ENCODE results near the gene SIRPA. TPM values are rescaled to one million over a fixed set of nuclear protein-coding genes. Genes with fewer than 3 reads are reported as not detected.
"Not testable (repeated sequence)": the region's sequence is repeated elsewhere in the genome, so short reads cannot be mapped to it uniquely, and the experiment has no call there.

SIRPA gene
- total RNA-seq, 2 experiments from 2014 or later: 0.10 to 0.12 TPM

DNA sequence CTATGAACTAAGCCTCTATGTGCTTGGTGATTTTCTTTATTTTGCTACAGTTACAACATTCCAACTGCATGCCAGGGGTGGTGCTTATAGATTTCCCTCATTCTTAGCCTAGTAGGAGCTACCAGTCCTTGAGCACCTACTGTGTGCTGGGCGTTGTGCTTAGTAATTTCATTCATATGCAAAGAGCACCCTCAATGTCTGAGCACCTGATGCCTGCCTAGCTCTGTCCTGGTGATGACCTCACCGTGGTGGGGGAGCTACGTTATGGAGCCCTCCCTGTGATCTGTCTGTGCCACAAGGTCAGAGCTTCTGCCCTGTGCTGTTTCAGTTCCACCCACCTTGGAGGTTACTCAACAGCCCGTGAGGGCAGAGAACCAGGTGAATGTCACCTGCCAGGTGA, 26.8 kb downstream of the SIRPA start:
- H3K27ac Mint-ChIP-seq; H3K4me1 Mint-ChIP-seq (ENCODE audit: low read depth); DNase-seq; H3K27me3 Mint-ChIP-seq (ENCODE audit: low read depth); H3K4me3 Mint-ChIP-seq; H3K9me3 Mint-ChIP-seq; H3K36me3 Mint-ChIP-seq (ENCODE audit: low read depth); intact Hi-C loops (cut with micrococcal nuclease): not testable (repeated sequence)
- CTCF ChIA-PET: interaction anchor here (1.1 kb wide), 1 partner anchor 119 kb away, joined by 3 read pairs; no protein-coding TSS in a partner anchor

DNA sequence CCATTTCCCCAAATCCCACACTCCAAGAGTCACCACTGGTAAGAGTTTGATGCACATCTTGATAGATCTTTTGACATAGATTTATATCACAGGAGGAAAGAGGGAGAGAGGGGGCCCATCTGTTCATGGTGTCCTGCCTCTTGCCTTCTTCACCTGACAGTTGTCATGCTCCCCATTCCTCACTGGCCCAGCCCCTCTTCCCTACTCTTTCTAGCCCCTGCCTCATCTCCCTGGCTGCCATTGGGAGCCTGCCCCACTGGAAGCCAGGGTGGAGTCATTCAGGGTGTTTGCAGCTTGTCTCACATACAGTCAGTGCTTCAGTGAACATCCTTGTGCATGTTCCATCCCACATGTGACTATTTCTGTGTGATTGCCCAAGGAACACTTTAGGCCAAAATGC, 27.6 kb downstream of the SIRPA start:
- Mint-ChIP-seq H3K4me1 (ENCODE audit: low read depth) (no peaks in the 10 kb centered on the region), H3K9me3 (no peaks in the 10 kb centered on the region), H3K27ac (no peak overlapping the region), H3K36me3 (ENCODE audit: low read depth) (no peaks in the 10 kb centered on the region), H3K4me3 (no peak overlapping the region), H3K27me3 (ENCODE audit: low read depth) (no peaks in the 10 kb centered on the region)
- no peak for DNase-seq
- intact Hi-C loops (cut with micrococcal nuclease): no loop called here
- CTCF ChIA-PET: interaction anchor here (1.1 kb wide), 1 partner anchor 120 kb away, joined by 3 read pairs; no protein-coding TSS in a partner anchor

DNA sequence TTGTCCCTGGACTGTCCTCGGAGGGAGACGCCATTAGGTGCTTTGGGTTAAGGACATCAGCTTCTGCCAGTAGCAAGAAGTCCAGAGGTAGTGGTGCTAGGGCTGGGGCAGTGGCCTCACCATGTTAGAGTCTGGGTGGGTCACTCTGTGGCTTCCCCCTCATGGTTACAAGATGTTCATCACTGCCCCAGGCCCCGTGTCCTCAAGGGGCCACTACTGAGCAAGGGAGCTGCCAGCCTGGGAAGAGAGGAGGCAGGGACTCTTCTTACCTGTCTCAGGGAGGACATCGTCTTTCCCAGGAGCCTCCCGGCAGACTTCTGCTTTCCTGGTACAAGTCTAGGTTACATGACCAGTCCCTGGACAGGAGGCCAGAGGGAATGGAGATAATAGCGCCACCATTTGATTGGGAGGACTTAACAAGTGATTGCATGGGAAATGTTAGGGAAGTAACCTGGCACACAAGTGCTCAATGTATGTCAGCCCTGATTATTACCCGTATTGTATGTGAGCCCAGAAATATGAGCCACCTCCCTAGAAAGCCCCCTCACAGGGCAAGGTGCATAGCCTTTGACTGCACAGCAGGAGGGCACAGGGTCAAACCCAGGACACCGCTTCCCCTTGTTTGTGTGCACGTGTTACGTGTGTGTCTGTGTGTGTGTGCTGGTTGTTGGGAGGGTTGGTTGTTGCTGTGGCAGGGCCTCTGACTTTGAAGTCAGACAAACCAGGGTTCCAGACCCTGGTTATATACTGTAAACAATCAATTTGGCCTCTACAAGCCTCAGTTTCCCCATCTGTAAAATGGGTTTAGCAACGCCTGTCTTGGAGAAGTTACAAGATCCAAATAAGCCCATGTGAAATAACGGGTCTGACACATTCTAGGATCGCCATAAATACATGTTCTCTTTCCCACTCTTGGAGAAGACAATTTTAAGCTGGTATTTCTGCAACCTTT, 30.0 kb downstream of the SIRPA start:
- Mint-ChIP-seq H3K4me3 (no peak overlapping the region), H3K27ac (no peak overlapping the region), H3K27me3 (ENCODE audit: low read depth) (peaks cover 3% of the 10 kb centered on the region), H3K9me3 (no peaks in the 10 kb centered on the region), H3K4me1 (ENCODE audit: low read depth) (no peaks in the 10 kb centered on the region), H3K36me3 (ENCODE audit: low read depth) (no peaks in the 10 kb centered on the region)
- DNase-seq: no peak
- intact Hi-C loops (cut with micrococcal nuclease): no loop called here
- CTCF ChIA-PET: no interaction called here

DNA sequence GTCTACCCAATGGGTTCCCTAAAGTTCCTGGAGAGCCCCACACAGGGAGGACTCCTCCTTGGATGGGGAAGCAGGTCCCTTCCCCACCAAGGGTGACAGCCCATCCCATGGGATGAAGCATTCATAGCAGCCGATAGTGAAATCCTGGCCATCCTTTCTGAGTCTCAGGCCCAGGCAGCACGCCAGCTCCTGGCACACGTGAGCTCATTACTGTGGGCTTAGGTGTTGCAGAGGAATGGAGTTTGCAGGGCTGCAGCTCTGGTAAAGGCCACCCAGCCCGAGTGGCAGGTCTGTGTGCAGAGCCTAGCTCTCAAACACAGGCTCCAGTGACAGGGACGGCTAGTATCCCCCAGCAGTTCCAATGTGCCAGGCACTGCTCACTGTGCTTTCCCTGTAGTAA, 31.0 kb downstream of the SIRPA start:
- DNase-seq: no peak
- peaks cover 4% of the 10 kb centered on the region for H3K27me3 Mint-ChIP-seq (ENCODE audit: low read depth)
- intact Hi-C loops (cut with micrococcal nuclease): no loop called here
- no peaks in the 10 kb centered on the region for H3K36me3 Mint-ChIP-seq (ENCODE audit: low read depth)
- H3K9me3 Mint-ChIP-seq: no peaks in the 10 kb centered on the region
- CTCF ChIA-PET: no interaction called here
- no peak overlapping the region for H3K4me3 Mint-ChIP-seq
- no peaks in the 10 kb centered on the region for H3K4me1 Mint-ChIP-seq (ENCODE audit: low read depth)
- no peak overlapping the region for H3K27ac Mint-ChIP-seq

DNA sequence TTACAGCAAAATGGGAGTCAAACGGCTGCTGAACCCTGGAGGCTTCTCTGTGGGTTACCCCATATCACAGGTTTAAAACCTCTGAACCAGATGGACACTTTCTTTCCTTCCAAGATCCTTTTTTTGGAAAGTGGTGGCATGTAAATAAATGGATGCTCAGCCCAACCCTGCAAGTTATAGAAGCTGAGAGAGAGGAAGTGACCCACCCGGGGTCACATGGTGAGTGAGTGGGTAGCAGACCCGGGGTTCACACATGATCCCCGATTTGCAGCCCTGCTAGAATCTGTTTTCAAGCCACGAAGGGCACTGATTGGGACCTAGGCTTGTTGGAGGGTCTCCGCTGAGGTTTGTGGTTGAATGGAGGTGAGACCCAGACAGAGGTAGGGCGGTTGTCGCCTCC, 32.0 kb downstream of the SIRPA start:
- no peaks in the 10 kb centered on the region for H3K4me1 Mint-ChIP-seq (ENCODE audit: low read depth)
- H3K27me3 Mint-ChIP-seq (ENCODE audit: low read depth): peaks cover 8% of the 10 kb centered on the region
- H3K36me3 Mint-ChIP-seq (ENCODE audit: low read depth): no peaks in the 10 kb centered on the region
- H3K27ac Mint-ChIP-seq: no peak overlapping the region
- H3K4me3 Mint-ChIP-seq: no peak overlapping the region
- CTCF ChIA-PET: no interaction called here
- H3K9me3 Mint-ChIP-seq: no peaks in the 10 kb centered on the region
- DNase-seq: no peak
- intact Hi-C loops (cut with micrococcal nuclease): no loop called here

DNA sequence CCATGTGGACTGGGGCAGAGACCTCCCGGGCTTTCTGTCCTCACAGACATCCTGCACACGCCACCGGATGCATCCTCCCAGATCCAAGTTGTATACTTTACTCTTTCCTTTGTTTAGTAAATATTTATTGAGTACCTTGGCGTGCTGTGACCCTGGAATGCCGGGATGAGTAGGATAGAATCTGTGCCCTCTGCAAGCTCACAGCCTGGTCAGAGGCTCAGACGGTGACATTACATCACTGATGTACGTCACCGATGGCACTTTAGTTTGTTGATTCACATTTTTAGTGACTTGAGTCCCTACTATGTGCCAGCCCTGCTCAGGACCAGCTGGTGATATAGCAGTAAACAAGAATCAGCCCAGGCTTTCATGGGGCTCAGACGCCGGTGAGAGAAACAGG, 32.9 kb downstream of the SIRPA start:
- H3K4me1 Mint-ChIP-seq (ENCODE audit: low read depth): no peaks in the 10 kb centered on the region
- H3K9me3 Mint-ChIP-seq: no peaks in the 10 kb centered on the region
- intact Hi-C loops (cut with micrococcal nuclease): no loop called here
- CTCF ChIA-PET: no interaction called here
- no peak for DNase-seq
- H3K27ac Mint-ChIP-seq: no peak overlapping the region
- H3K27me3 Mint-ChIP-seq (ENCODE audit: low read depth): peaks cover 14% of the 10 kb centered on the region
- no peak overlapping the region for H3K4me3 Mint-ChIP-seq
- no peaks in the 10 kb centered on the region for H3K36me3 Mint-ChIP-seq (ENCODE audit: low read depth)

DNA sequence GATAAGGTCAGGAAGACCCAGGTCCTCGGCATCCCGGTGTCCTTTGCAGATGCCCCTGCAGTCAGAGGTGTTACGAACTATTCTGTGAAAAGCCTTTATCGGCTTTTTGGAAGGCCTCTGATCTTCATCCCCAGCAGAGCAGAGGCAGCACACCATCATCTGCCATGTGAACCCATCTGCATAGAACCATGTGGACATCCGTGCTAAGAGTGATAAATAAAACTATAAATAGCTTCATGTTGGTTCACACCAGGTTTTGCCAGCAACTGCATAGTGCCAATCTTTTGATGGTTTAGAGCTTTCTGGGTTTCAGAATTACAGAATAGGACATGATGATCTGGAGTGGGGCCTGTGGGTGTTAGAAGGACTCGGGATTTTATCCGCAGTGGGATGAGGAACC, 33.6 kb downstream of the SIRPA start:
- Mint-ChIP-seq H3K4me1 (ENCODE audit: low read depth) (no peaks in the 10 kb centered on the region), H3K9me3 (no peaks in the 10 kb centered on the region), H3K4me3 (no peak overlapping the region), H3K27ac (no peak overlapping the region), H3K27me3 (ENCODE audit: low read depth) (peaks cover 14% of the 10 kb centered on the region), H3K36me3 (ENCODE audit: low read depth) (no peaks in the 10 kb centered on the region)
- no peak for DNase-seq
- intact Hi-C loops (cut with micrococcal nuclease): no loop called here
- CTCF ChIA-PET: no interaction called here

DNA sequence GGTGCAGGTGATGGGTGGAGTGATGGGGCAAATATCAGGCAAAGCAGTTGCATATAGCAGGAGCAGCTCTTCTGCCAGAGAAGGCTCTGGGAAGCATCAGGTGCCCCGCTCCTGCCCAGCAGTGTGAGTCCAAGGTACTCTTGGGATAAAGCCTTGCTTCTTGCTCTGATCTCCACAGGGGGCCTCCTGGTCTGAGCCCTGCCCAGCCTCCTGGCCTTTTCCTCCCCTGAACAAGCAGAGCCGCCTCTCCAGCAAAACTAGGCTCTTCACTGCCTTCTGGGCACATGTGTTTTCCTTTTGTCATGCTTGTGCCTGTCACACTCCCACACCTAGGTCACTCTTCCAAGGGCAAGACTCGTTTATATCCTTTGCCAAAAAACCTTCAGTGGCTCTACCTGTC, 34.3 kb downstream of the SIRPA start:
- intact Hi-C loops (cut with micrococcal nuclease): no loop called here
- no peak overlapping the region for H3K27ac Mint-ChIP-seq
- peaks cover 16% of the 10 kb centered on the region for H3K27me3 Mint-ChIP-seq (ENCODE audit: low read depth)
- no peaks in the 10 kb centered on the region for H3K4me1 Mint-ChIP-seq (ENCODE audit: low read depth)
- no peaks in the 10 kb centered on the region for H3K9me3 Mint-ChIP-seq
- CTCF ChIA-PET: no interaction called here
- DNase-seq: no peak
- H3K4me3 Mint-ChIP-seq: no peak overlapping the region
- H3K36me3 Mint-ChIP-seq (ENCODE audit: low read depth): no peaks in the 10 kb centered on the region

DNA sequence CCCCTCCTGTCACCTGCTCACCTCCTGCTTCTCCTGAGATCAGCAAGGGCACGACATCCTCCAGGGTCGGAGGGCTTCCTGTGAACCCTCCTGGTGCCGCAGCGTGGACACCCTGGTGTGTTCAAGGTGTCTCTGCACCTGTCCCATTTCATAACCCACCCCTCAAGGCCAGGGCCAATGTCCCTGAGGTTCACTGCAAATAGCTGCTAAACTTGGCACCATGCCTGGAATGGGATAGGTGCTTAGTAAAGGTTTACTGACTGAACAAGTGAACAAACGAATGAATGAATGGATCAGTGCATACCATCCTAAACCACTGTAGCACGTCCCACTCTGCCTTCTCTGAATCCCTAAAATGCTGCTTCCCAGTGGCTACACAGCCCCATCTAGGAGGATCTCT, 35.0 kb downstream of the SIRPA start:
- Mint-ChIP-seq H3K9me3 (no peaks in the 10 kb centered on the region), H3K4me3 (no peak overlapping the region), H3K36me3 (ENCODE audit: low read depth) (no peaks in the 10 kb centered on the region), H3K4me1 (ENCODE audit: low read depth) (no peaks in the 10 kb centered on the region), H3K27ac (no peak overlapping the region), H3K27me3 (ENCODE audit: low read depth) (peaks cover 16% of the 10 kb centered on the region)
- intact Hi-C loops (cut with micrococcal nuclease): no loop called here
- CTCF ChIA-PET: no interaction called here
- DNase-seq: no peak

DNA sequence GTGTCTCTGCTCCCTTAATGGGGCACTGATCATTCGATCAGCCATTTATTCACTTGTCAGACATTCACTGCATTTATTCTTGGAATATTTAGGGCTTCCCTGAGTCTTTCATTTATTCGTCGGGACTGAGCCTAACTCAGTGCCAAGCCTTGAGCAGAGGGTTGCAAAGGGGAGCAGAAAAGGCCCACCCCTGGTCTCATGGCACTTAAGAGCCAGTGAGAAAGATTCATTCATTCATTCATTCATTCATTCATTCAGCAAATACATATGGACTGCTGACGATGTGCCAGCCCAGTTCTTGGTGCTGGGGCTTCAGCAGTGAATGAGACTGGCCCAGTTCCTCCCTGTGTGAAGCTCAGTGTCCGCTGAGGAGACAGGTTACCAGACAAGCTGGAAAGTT, 36.6 kb downstream of the SIRPA start:
- H3K4me1 Mint-ChIP-seq (ENCODE audit: low read depth): no peaks in the 10 kb centered on the region
- no peak for DNase-seq
- intact Hi-C loops (cut with micrococcal nuclease): no loop called here
- H3K4me3 Mint-ChIP-seq: no peak overlapping the region
- no peaks in the 10 kb centered on the region for H3K9me3 Mint-ChIP-seq
- no peaks in the 10 kb centered on the region for H3K36me3 Mint-ChIP-seq (ENCODE audit: low read depth)
- H3K27ac Mint-ChIP-seq: no peak overlapping the region
- H3K27me3 Mint-ChIP-seq (ENCODE audit: low read depth): peaks cover 16% of the 10 kb centered on the region
- CTCF ChIA-PET: interaction anchor here (1.1 kb wide), 1 partner anchor 155 kb away, joined by 3 read pairs; no protein-coding TSS in a partner anchor

DNA sequence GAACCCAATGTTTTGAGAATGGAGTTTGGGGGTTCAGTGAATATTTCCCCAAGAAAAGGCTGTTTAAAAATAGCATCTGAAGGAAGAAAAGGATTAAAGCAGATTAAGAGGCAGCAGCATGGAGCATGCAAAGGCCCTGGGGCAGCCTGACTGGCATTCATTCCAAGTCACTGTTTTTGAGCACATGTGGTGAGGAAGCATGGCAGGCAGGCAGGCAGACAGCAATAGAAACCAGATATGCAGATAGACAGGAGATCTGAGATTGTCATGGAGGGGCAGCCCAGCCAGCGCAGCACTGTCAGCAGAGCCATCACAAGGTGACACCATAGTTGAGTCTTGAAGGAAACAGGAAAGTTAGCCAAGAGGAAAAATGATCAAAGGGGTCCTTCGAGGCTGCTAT, 37.8 kb downstream of the SIRPA start:
- H3K36me3 Mint-ChIP-seq (ENCODE audit: low read depth): no peaks in the 10 kb centered on the region
- H3K27me3 Mint-ChIP-seq (ENCODE audit: low read depth): peaks cover 19% of the 10 kb centered on the region
- H3K27ac Mint-ChIP-seq: no peak overlapping the region
- DNase-seq: no peak
- intact Hi-C loops (cut with micrococcal nuclease): no loop called here
- CTCF ChIA-PET: no interaction called here
- no peak overlapping the region for H3K4me3 Mint-ChIP-seq
- no peaks in the 10 kb centered on the region for H3K4me1 Mint-ChIP-seq (ENCODE audit: low read depth)
- no peaks in the 10 kb centered on the region for H3K9me3 Mint-ChIP-seq

DNA sequence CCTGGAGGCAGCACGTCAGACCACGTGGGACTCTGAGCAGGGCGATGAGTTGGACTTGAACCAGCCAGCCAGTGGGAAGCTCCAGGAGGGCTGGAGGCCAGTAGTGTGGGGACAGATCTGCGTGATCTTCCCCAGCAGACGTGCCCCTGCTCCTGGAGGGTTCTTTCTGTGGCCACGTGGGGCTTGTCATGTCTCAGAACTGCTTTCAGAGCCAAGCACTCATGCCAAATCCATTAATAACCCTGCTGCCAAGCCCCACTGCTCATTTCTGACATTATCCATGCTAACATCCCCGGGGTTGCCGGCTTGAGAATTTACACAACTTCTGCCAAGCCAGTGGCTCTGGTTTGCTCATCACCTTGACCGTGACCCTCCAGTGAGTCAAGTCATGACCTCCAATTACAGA, 38.3 kb downstream of the SIRPA start:
- CTCF ChIA-PET: no interaction called here
- Mint-ChIP-seq H3K4me3 (no peak overlapping the region), H3K9me3 (no peaks in the 10 kb centered on the region), H3K27me3 (ENCODE audit: low read depth) (peaks cover 19% of the 10 kb centered on the region), H3K36me3 (ENCODE audit: low read depth) (no peaks in the 10 kb centered on the region), H3K27ac (no peak overlapping the region), H3K4me1 (ENCODE audit: low read depth) (no peaks in the 10 kb centered on the region)
- no peak for DNase-seq
- intact Hi-C loops (cut with micrococcal nuclease): no loop called here

DNA sequence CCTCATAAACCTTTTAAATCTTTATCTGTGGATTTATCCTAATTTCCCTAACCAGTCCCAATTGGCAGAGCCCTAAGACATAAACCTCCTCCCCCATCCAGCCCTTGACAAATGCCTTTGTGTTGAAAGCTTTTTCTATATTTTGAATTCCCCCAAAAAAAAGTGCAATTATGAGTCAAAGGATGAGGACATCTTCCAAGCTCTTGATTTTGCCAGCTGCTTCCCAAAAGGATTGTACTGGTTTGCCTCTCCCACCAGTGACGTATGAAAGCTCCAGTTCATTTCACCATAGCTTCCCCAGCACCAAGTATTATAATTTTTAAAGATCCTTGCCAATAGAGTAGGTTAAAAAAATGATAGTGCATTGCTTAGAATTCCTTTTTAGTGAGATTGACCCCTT, 38.9 kb downstream of the SIRPA start:
- no peak overlapping the region for H3K27ac Mint-ChIP-seq
- no peaks in the 10 kb centered on the region for H3K4me1 Mint-ChIP-seq (ENCODE audit: low read depth)
- H3K4me3 Mint-ChIP-seq: no peak overlapping the region
- peaks cover 19% of the 10 kb centered on the region for H3K27me3 Mint-ChIP-seq (ENCODE audit: low read depth)
- intact Hi-C loops (cut with micrococcal nuclease): no loop called here
- no peak for DNase-seq
- no peaks in the 10 kb centered on the region for H3K9me3 Mint-ChIP-seq
- CTCF ChIA-PET: no interaction called here
- H3K36me3 Mint-ChIP-seq (ENCODE audit: low read depth): no peaks in the 10 kb centered on the region
